C4-2B (cell line): Measurements from ENCODE around the gene GSDME.

ENCODE experiments used
- CTCF ChIP-seq: fragments of 450-650 bp; conservative IDR thresholded peaks from 2 replicates; pipeline ENCODE4 v1.5.1; 2017; ENCODE audit warnings: mild to moderate bottlenecking
- ZFX ChIP-seq: fragments of 450-650 bp; IDR thresholded peaks from 2 replicates; pipeline ENCODE4 v1.6.1; 2017

- TF ChIP-seq CTCF (no peak), ZFX (no peak)
These were observed 64.7 kb downstream of the GSDME start for GRCh38 chr7:24692592-24692991.
